Measurements from ENCODE around the gene TMSB4Y.
A peak's percentile ranks its signal among the peaks of the same experiment; 100 is the strongest.

Gene TMSB4Y

DNA sequence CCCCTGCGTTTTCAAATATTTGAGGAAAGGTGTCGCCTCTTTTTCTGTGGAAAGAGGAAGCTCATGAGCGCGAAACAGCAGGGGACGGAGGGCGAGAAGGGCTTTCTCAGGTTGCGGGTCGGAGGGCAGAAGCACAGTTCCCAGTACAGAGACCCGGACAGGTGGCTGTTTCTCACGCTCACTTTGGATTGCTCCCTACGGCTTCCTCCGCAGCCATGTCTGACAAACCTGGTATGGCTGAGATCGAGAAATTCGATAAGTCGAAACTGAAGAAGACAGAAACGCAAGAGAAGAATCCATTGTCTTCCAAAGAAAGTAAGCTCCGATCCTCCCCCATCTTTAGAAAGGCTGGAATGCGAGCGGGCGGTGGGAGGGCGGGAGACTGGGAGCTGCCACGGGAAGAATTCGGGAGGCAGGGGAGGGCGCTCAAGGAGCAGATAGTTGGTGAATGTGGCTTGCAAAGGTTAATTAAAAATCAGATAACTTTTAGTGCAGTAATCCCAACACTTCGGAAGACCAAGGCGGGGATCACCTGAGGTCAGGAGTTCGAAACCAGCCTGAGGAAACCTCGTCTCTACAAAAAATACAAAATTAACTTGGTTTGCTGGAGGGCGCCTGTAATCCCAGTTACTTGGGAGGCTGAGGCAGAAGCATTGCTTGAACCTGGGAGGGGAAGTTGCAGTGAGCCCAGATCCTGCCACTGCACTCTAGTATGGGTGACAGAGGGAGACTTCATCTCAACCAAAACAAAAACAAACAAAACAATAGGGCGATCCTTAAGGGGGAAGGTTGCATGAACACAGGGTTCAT lies 627 bp downstream of the TMSB4Y start:
- no peaks in the 10 kb centered on the region for H3K36me3 ChIP-seq (ENCODE audit: insufficient read depth, low read length)
- H3K4me2 ChIP-seq (ENCODE audit: insufficient read depth, low read length): peak overlapping the region; percentile 90
- DNase-seq (peak; percentile 35), ATAC-seq (ENCODE audit: insufficient read depth, low read depth) (peak; percentile 18; the same call in 1 of the 3 replicates)
- TF ChIP-seq, protein P1, sequence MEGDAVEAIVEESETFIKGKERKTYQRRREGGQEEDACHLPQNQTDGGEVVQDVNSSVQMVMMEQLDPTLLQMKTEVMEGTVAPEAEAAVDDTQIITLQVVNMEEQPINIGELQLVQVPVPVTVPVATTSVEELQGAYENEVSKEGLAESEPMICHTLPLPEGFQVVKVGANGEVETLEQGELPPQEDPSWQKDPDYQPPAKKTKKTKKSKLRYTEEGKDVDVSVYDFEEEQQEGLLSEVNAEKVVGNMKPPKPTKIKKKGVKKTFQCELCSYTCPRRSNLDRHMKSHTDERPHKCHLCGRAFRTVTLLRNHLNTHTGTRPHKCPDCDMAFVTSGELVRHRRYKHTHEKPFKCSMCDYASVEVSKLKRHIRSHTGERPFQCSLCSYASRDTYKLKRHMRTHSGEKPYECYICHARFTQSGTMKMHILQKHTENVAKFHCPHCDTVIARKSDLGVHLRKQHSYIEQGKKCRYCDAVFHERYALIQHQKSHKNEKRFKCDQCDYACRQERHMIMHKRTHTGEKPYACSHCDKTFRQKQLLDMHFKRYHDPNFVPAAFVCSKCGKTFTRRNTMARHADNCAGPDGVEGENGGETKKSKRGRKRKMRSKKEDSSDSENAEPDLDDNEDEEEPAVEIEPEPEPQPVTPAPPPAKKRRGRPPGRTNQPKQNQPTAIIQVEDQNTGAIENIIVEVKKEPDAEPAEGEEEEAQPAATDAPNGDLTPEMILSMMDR (IDR thresholded peaks at IDR 0.05; ENCODE audit: borderline replicate concordance, extremely low read depth, low read length, poor library complexity, severe bottlenecking): no peak
- no peak for TF ChIP-seq EZH2 (IDR thresholded peaks at IDR 0.05; ENCODE audit: borderline replicate concordance, low read depth, low read length, severe bottlenecking)
- peak overlapping the region; percentile 100 for H3K27ac ChIP-seq (ENCODE audit: low read length)
- H3K4me1 ChIP-seq (ENCODE audit: insufficient read depth, low read length): peaks cover 24% of the 10 kb centered on the region
- no peaks in the 10 kb centered on the region for H3K27me3 ChIP-seq (ENCODE audit: insufficient read depth, low read length, poor library complexity)
- H4K20me1 ChIP-seq (ENCODE audit: insufficient read depth, low read length): no peaks in the 10 kb centered on the region
- H3K9ac ChIP-seq (ENCODE audit: low read depth, low read length): peak overlapping the region; percentile 97
- peaks cover 47% of the 10 kb centered on the region for H3K79me2 ChIP-seq (ENCODE audit: insufficient read depth, low read length)
- peak overlapping the region; percentile 80 to 86 for H3K4me3 ChIP-seq (ENCODE audit: low read depth in 1 of 2, low read length in 2 of 2)
- H3K9me3 ChIP-seq (ENCODE audit: insufficient read depth, low read length, severe bottlenecking): no peaks in the 10 kb centered on the region
- H2AFZ ChIP-seq (ENCODE audit: low read depth, low read length): peak overlapping the region; percentile 86

DNA sequence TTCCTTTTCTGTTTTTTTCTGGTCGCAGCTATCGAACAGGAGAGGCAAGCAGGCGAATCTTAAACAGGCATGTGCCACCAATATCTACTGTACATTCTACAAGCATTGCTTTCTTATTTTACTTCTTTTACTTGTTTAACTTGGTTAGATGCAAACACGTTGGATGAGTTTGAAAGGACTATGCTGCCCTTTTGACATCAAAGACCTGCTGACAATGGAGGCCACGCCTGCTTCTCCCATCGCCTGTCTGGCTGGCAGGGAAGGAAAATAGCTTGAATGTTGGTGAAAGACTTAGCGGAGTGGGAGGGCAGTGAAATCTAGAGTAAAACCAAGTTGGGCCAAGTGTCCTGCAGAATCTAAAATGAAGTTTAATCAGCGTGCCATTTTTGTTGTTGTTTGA lies 1.5 kb downstream of the TMSB4Y start:
- Histone ChIP-seq H3K4me2 (ENCODE audit: insufficient read depth, low read length) (peak overlapping the region; percentile 90), H3K4me1 (ENCODE audit: insufficient read depth, low read length) (peaks cover 24% of the 10 kb centered on the region), H3K27me3 (ENCODE audit: insufficient read depth, low read length, poor library complexity) (no peaks in the 10 kb centered on the region), H3K27ac (ENCODE audit: low read length) (peak overlapping the region; percentile 100), H2AFZ (ENCODE audit: low read depth, low read length) (peak overlapping the region; percentile 86), H4K20me1 (ENCODE audit: insufficient read depth, low read length) (no peaks in the 10 kb centered on the region), H3K9ac (ENCODE audit: low read depth, low read length) (peak overlapping the region; percentile 97), H3K4me3 (ENCODE audit: low read depth in 1 of 2, low read length in 2 of 2) (peak overlapping the region; percentile 80 to 86), H3K9me3 (ENCODE audit: insufficient read depth, low read length, severe bottlenecking) (no peaks in the 10 kb centered on the region), H3K79me2 (ENCODE audit: insufficient read depth, low read length) (peaks cover 55% of the 10 kb centered on the region), H3K36me3 (ENCODE audit: insufficient read depth, low read length) (no peaks in the 10 kb centered on the region)
- TF ChIP-seq EZH2 (IDR thresholded peaks at IDR 0.05; ENCODE audit: borderline replicate concordance, low read depth, low read length, severe bottlenecking): no peak
- TF ChIP-seq, protein P1 (IDR thresholded peaks at IDR 0.05; ENCODE audit: borderline replicate concordance, extremely low read depth, low read length, poor library complexity, severe bottlenecking): no peak
- DNase-seq (peak; percentile 33), ATAC-seq (ENCODE audit: insufficient read depth, low read depth) (no peak)

DNA sequence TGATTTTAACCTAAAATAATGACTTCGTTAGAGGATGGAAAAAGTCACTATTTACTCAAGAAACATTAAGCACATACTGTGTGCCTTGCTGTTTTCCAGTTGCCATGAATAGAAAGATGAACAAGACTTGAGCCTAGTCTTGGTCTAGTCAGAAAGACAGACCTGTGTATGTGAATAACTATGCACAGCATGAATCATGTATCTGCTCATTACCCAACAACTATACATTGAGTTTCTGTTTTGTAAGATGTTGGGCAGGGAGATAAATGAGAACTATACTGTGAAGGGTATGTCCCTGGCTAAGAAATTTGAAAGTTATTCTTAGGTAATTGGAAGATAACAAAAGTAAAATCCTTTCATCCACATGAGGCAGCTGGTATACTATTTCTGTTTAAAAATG lies 4.3 kb downstream of the TMSB4Y start:
- no peaks in the 10 kb centered on the region for H4K20me1 ChIP-seq (ENCODE audit: insufficient read depth, low read length)
- peak overlapping the region in 1 of 2 experiments; percentile 6; a peak in 1 of 4 replicates for H3K4me3 ChIP-seq (ENCODE audit: low read depth in 1 of 2, low read length in 2 of 2)
- H3K27me3 ChIP-seq (ENCODE audit: insufficient read depth, low read length, poor library complexity): no peaks in the 10 kb centered on the region
- H3K9ac ChIP-seq (ENCODE audit: low read depth, low read length): no peak overlapping the region
- peak overlapping the region; percentile 44; the same call in 1 of the 2 replicates for H3K4me2 ChIP-seq (ENCODE audit: insufficient read depth, low read length)
- DNase-seq (no peak), ATAC-seq (ENCODE audit: insufficient read depth, low read depth) (no peak)
- no peaks in the 10 kb centered on the region; the same call in 1 of the 2 replicates for H3K36me3 ChIP-seq (ENCODE audit: insufficient read depth, low read length)
- no peak for TF ChIP-seq EZH2 (IDR thresholded peaks at IDR 0.05; ENCODE audit: borderline replicate concordance, low read depth, low read length, severe bottlenecking)
- TF ChIP-seq, protein P1 (IDR thresholded peaks at IDR 0.05; ENCODE audit: borderline replicate concordance, extremely low read depth, low read length, poor library complexity, severe bottlenecking): no peak
- no peak overlapping the region for H2AFZ ChIP-seq (ENCODE audit: low read depth, low read length)
- H3K79me2 ChIP-seq (ENCODE audit: insufficient read depth, low read length): peaks cover 73% of the 10 kb centered on the region
- H3K27ac ChIP-seq (ENCODE audit: low read length): no peak overlapping the region
- H3K9me3 ChIP-seq (ENCODE audit: insufficient read depth, low read length, severe bottlenecking): no peaks in the 10 kb centered on the region
- H3K4me1 ChIP-seq (ENCODE audit: insufficient read depth, low read length): peaks cover 24% of the 10 kb centered on the region
